Medulla oblongata (tissue), 1 donor: ENCODE data around the gene MRPL50.

ENCODE experiments used
- DNase-seq: peaks from one replicate; pipeline ENCODE4 v3.0.0-alpha.2; 2015; ENCODE audit errors: extremely low spot score

The MRPL50 gene

DNA sequence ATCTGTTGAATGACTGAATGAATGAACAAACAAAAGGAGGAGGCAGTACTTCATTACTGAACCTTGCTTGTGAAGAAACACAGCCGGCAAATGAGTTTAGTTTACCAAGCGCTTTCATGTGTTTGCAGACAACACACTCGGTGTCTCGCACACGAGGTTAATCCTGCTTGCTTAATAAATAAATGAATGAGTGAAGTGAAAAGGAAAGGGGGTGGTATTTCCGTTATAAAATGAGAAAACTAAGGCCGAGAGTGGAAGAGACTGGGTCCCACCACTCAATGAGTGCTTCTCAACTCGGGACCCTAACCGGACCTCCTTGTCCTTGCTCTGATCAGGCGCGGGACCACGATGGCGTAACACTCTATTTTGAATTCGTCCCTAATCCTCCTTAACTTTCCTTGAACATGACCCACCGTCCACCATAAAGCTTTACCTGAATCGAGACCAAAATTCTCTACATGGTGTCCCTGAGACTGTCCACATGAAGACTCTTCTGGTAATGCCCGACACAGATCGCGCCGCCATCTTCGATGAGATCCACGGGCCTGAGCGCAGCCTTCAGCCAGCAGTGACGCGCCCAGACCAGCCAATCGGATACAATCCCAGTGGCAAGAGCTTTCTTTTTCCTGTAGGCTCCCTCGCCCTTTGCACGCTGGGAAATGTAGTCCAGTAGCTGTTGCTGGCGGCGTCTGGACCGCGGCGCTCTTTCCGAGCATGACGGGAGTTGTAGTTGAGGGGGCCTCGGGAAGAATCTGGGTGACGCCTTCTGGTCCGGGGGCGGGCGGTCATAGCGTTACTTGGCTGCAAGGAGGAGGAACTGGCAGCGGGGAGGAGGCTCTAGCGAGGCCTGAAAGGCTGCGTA, at the start of gene MRPL50, which contains the start of gene ZNF189:
Gene MRPL50 (minus strand): TSS at position 551 of the 862 bp plus-strand sequence. CDS start 26 bp downstream, at position 525.
Gene ZNF189 (plus strand): TSS at position 784 of the 862 bp plus-strand sequence. CDS start 306 bp downstream, outside the sequence.
- peak; percentile 100 for DNase-seq

DNA sequence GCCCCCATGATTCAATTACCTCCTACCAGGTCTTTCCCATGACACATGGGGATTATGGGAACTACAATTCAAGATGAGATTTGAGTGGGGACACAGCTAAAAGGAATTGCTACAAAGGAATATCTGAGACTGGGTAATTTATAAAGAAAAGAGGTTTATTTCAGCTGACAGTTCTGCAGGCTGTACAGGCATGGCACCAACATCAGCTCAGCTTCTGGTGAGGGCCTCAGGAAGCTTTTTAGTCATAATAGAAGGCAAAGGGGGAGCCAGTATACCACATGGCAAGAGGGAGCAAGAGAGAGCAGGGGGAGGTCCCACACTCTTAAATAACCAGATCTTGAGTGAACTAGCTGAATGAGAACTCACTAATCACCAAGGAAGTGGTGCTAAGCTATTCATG, 48.3 kb upstream of the MRPL50 start:
- DNase-seq: no peak

DNA sequence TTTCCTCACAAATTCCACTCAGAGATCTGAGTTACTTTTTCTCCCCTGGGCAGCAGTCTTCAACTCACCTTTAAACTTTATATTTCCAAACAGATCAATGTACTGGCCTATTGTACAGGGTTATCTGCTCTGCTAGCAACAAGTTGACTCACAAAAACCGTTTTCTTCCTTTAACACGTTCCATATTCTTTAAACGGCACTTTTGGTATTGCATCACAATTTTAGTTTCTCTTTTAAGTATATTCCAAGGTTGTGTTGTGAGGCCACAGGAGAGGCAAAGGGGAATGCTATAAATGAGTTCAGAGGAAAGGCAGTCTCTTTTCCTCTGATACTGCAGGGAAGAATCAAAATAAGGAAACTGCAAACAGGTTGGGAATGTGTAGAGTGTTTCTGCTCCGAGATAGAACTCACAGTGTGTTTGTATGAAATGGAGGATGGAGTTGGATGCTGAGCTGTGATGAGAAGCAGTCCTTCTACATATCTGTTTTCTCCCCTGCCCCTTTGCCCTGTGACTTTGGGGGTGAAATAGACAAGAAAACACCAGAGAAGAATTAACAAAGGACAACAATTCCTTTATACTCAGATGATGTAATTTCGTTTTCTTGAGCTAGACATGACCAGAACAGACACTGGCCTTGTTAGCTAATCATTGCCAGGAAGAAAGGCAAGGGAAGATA, 47.1 kb upstream of the MRPL50 start:
- DNase-seq: peak; percentile 57

DNA sequence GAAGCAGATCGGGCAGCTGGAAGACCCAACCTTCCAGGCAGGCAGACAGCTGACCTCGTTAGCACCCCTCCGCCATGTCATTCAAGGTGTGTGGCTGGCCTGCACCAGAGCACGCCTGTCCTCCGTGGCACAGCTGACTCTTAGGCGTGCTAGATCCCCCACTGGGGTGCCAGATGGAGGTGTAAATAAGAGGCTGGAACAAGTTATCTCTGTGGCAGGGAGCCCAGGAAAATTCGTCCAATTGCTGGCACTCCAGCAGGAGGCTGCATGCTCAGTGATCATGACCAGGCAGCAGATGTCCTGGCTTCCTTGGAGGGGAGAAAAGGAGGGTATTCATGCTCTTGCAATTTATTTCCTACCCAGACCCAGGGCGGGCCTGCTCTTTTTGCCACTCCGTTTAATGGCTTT, 45.0 kb upstream of the MRPL50 start:
- DNase-seq: peak; percentile 25

GRCh38 chr9:101442736-101443135, 44.3 kb upstream of the MRPL50 start:
- no peak for DNase-seq

DNA sequence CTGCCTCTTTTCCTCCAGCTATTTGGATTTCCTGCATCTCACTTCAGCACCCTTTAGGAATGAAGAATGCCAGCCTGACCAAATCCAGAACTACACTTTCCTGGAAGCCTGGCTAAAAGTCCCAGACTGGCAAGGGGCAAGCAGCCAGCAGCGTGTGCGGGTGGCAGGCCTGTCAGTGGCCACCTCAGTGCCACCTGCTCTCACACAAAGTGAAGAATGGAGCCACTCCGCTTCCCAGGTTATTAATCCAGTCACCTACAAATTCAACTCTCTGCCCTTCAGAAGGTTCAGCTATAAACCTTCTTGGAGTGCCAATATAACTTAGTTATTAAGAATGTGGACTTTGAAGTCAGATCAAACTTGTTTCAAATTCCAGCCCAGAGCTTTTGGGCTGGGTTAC, 43.9 kb upstream of the MRPL50 start:
- DNase-seq: no peak

DNA sequence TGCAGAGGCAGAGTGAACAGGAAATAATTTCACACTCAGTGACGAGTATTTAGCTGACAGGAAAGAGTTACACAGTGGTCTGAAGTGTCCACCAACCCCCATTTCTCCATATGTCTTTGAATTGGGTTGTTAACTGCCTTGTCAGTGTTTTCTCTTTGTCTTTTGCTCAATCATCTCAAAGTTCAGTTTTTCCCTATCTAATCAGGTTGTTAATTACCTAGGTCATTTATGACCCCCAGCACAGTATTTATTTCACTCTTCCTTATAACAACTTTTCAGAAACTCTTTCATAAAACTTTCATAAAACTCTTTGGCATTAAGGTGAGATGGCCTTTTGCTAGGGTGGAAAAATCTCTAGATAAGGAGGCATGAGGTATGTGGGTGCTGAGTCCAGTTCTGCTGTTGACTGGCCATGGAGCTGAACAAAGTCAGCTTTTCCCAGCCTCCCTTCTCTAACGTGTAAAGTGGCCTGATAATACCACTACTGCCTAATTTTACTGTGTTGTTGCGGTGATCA, 42.4 kb upstream of the MRPL50 start:
- DNase-seq: no peak

GRCh38 chr9:101438523-101438922, 40.1 kb upstream of the MRPL50 start:
- no peak for DNase-seq

DNA sequence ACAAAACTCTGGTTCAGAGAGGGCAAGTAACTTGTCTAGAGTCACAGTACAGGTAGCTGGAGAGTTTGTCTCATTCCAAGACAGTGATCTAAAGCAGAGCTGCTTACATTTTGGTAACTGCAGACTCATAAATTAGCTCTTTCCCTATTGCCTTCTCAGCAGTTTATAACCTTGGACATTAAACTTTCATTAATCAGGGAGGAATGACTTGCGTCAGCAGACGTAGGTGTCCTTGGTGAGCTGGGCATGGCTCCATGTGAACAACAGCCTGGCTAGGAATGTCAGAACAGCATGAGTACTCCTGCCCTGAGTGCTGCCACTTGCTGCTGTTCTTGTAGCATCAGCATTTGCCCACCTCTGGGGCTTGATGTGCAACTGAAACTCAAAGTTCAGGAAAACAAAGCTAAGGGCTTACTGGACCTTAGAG, 39.4 kb upstream of the MRPL50 start:
- DNase-seq: no peak

- DNase-seq: no peak
Observed at GRCh38 chr9:101435601-101436079, 37.2 kb upstream of the MRPL50 start, which contains the start of gene ALDOB. Gene ALDOB, minus strand, starts transcription at chr9:101435774. Its CDS starts 4,887 bp downstream, at chr9:101430887.

GRCh38 chr9:101434998-101435397, 36.6 kb upstream of the MRPL50 start:
- DNase-seq: no peak

DNA sequence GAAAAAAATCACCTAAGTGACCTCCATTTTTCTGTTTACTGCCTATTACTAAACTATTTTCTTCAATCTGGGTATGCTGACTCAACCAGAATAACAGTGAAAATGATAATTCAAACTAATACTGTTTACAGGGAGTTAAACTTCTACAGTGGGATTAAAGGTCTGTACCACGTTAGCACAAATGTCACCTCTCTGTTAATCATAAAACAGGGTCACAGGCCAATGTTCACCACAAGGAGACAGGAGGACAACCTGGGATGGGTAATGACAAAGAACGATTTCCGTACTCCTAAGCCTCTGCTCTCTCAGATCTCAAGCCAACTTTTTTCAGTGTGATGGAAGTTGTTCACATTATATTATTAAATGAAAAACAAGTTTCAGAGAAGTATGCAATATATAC, 34.8 kb upstream of the MRPL50 start:
- DNase-seq: no peak

GRCh38 chr9:101432740-101433139, 34.3 kb upstream of the MRPL50 start:
- no peak for DNase-seq

GRCh38 chr9:101432171-101432570, 33.8 kb upstream of the MRPL50 start:
- DNase-seq: no peak

GRCh38 chr9:101429736-101430135, 31.3 kb upstream of the MRPL50 start:
- DNase-seq: no peak

GRCh38 chr9:101428909-101429308, 30.5 kb upstream of the MRPL50 start:
- DNase-seq: no peak

DNA sequence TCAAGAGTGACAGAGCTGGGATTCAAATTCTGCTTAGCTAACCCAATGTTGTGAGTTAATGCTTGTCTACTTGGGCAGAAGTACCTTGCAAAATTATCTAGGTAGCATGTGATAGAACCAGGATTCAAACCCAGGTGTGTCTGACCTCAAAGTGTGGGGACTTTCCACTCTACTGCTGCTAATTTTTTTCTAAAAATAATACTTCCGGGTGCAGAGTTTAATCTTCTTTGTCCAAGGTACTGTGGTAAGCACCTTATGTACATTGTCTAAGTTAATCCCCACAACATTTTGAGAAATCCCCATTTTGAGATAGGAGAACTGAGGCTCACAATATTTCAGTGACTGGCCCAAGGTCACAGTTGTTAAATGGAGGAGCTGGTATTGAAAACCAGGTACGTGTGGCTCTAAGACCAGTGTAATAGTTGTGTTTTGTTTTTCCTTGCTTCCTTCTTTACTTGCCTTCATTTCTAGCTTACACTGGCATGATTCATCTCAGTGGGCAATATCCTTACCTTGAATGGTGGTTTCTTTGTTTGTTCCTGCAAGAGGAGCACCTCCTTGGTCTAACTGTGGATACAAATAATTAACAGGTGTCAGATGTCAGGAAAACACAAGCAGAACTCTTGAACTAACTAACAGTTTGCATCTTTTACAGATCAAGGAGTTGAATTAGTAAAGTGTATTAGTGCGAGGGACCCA, 29.7 kb upstream of the MRPL50 start:
- DNase-seq: no peak

- DNase-seq: no peak
Observed at GRCh38 chr9:101427358-101427757, 28.9 kb upstream of the MRPL50 start.

DNA sequence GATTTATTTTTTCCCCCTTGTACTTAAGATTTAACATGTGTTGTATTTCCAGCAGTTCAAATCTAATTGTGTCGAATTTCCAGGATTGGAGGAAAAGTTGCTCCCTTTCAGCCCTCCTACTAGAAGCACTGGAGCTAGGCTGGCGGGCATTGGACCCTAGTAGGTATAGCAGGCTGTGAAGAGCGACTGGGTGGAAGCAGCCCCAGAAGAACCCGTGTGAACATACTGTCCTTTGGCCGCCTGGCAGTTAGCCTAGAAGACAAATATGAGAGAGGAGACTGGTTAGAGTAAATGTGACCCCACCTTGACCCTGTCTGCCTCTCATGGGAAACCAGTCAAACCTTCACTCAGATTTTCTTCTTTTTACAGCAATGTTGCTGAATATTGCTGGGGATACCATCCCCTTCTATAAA, 23.2 kb upstream of the MRPL50 start:
- DNase-seq: no peak

DNA sequence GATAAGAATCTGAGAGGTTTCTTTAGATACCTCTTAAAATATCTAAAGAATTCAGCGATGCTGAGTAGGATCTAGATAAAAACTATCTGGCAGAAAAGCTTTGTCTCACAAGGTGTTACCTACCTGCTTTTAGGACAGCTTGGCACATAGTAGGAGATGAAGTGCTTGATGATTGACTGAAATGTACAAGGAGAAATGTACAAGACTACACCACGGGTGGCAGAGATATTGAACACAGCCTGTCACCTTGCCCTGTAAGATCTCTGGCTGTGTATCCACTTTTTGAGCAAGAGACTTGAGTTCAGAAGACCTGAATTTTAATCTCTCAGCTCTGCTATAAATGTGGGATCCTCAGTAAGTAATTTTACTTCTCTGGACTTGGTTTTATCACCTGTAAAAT, 21.4 kb upstream of the MRPL50 start:
- DNase-seq: no peak

GRCh38 chr9:101418518-101419430, 20.4 kb upstream of the MRPL50 start:
- no peak for DNase-seq
